Progenitor cell of endocrine pancreas (in vitro differentiated cells): ENCODE measurements around the gene FCAMR. TPM values are rescaled to one million over a fixed set of nuclear protein-coding genes. Genes with fewer than 3 reads are reported as not detected.
A peak's percentile ranks its signal among the peaks of the same experiment; 100 is the strongest.

Source experiments
- DNase-seq: peaks from one replicate; pipeline ENCODE4 v3.0.0; 2021; ENCODE audit warnings: low spot score; ENCODE audit not compliant: unreplicated experiment
- H3K27ac Mint-ChIP-seq: 2 replicates; pipeline ENCODE4 v1.8.0; 2021; ENCODE audit warnings: mild to moderate bottlenecking, moderate library complexity, mixed read lengths
- H3K27me3 Mint-ChIP-seq: 2 replicates; pipeline ENCODE4 v1.8.0; 2021; ENCODE audit warnings: mixed read lengths
- H3K36me3 Mint-ChIP-seq: 2 replicates; pipeline ENCODE4 v1.8.0; 2022; ENCODE audit warnings: mixed read lengths; ENCODE audit not compliant: insufficient read depth
- H3K4me1 Mint-ChIP-seq: 2 replicates; pipeline ENCODE4 v1.8.0; 2021; ENCODE audit warnings: low read depth, mixed read lengths
- H3K4me3 Mint-ChIP-seq: 2 replicates; pipeline ENCODE4 v1.8.0; 2021; ENCODE audit warnings: low read depth, mild to moderate bottlenecking, moderate library complexity, mixed read lengths
- H3K9me3 Mint-ChIP-seq: 2 replicates; pipeline ENCODE4 v1.8.0; 2021; ENCODE audit warnings: low read depth, mixed read lengths
- total RNA-seq: library from RNA; stranded (reverse); gene quantifications from 2 replicates; pipeline ENCODE4 v1.2.1, GENCODE V29; 2021
- TF ChIP-seq, protein P1 (sequence below): fragments of 200-600 bp; sonication (generic); IDR thresholded peaks from one replicate; pipeline ENCODE4 v1.5.0; 2021; ENCODE audit warnings: antibody characterized with exemption, mild to moderate bottlenecking; ENCODE audit not compliant: unreplicated experiment

The FCAMR gene
- total RNA-seq, 1 donor from 2014 or later, result not detected

DNA sequence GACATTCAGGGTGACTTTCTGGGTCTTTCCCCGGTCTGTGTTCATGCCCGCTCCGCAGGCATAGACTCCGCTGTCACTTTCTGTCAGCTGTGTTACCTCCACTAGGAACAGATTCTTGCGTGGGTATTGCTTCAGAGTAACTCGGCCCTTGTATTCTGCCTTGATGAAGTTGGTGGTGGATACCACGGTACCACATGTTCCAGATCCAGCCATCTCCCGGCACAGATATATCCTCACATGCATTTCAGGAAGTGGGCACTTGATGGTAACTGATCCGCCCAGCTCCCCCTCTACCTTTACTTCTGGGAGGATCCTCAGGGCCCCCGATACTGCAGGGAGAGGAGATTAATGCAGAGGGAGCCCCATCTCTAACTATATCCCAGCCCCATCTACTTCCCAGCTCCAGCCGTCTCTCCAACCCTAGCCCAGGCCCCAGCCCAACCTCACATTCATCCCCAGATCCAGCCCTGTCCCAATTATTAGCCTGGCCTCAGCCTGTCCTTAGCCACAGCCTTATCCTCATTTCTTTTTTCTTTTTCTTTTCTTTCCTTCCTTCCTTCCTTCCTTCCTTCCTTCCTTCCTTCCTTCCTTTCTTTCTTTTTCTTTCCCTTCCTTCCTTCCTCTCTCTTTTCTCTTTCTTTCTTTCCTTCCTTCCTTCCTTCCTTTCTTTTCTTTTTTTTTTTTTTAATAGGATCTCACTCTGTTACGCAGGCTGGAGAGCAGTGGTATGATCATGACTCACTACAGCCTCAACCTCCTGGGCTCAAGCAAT is 56.3 kb downstream of the FCAMR start:
- TF ChIP-seq, protein P1, sequence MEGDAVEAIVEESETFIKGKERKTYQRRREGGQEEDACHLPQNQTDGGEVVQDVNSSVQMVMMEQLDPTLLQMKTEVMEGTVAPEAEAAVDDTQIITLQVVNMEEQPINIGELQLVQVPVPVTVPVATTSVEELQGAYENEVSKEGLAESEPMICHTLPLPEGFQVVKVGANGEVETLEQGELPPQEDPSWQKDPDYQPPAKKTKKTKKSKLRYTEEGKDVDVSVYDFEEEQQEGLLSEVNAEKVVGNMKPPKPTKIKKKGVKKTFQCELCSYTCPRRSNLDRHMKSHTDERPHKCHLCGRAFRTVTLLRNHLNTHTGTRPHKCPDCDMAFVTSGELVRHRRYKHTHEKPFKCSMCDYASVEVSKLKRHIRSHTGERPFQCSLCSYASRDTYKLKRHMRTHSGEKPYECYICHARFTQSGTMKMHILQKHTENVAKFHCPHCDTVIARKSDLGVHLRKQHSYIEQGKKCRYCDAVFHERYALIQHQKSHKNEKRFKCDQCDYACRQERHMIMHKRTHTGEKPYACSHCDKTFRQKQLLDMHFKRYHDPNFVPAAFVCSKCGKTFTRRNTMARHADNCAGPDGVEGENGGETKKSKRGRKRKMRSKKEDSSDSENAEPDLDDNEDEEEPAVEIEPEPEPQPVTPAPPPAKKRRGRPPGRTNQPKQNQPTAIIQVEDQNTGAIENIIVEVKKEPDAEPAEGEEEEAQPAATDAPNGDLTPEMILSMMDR, result no peak
- no peak for DNase-seq
- Mint-ChIP-seq H3K4me3 (no peak overlapping the region), H3K4me1 (peaks cover 1% of the 10 kb centered on the region), H3K36me3 (no peaks in the 10 kb centered on the region), H3K9me3 (no peaks in the 10 kb centered on the region), H3K27ac (no peak overlapping the region), H3K27me3 (peaks cover 72% of the 10 kb centered on the region)

GRCh38 chr1:206912445-206913095 is 57.7 kb downstream of the FCAMR start:
- peak; percentile 49 for DNase-seq
- no peak overlapping the region for H3K4me3 Mint-ChIP-seq
- H3K27me3 Mint-ChIP-seq, result peaks cover 78% of the 10 kb centered on the region
- no peaks in the 10 kb centered on the region for H3K36me3 Mint-ChIP-seq
- H3K9me3 Mint-ChIP-seq, result no peaks in the 10 kb centered on the region
- H3K27ac Mint-ChIP-seq, result no peak overlapping the region
- TF ChIP-seq, protein P1, result peak; percentile 78
- H3K4me1 Mint-ChIP-seq, result peaks cover 4% of the 10 kb centered on the region

DNA sequence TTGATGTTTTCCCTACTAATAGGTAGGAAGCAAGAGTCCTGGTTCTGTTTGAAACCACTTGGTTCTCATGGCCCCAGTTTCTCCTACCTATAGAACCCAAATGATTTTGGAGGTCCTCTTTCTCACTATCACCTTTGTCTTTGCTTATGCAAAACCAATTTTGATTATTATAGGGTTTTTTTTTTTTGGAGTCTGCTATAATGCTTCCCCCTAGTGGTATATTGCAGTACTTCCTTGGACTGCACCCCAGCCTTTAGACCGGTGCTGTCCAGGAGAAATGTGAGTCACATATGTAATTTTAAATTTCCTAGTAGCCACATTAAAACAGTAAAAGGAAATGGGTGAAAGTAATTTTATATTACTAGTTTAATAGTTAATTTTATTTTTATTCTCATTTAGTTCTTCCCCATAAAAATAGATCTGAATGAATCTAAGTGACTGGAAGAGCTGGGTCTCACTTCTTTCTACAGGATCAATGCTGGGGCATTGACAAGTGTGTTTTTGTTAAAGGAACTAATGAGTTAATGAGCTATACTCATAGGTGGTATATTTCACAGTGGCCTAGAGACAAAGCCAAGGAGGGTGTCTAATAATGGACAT is 59.1 kb downstream of the FCAMR start:
- TF ChIP-seq, protein P1, result peak; percentile 94
- Mint-ChIP-seq H3K27ac (no peak overlapping the region), H3K9me3 (no peaks in the 10 kb centered on the region), H3K4me3 (no peak overlapping the region), H3K36me3 (no peaks in the 10 kb centered on the region), H3K4me1 (peaks cover 4% of the 10 kb centered on the region), H3K27me3 (peaks cover 85% of the 10 kb centered on the region)
- DNase-seq, result no peak

GRCh38 chr1:206909883-206910318 is 60.4 kb downstream of the FCAMR start:
- H3K36me3 Mint-ChIP-seq, result no peaks in the 10 kb centered on the region
- DNase-seq, result no peak
- H3K27ac Mint-ChIP-seq, result no peak overlapping the region
- TF ChIP-seq, protein P1, result no peak
- peaks cover 4% of the 10 kb centered on the region for H3K4me1 Mint-ChIP-seq
- H3K4me3 Mint-ChIP-seq, result peak overlapping the region; percentile 33
- no peaks in the 10 kb centered on the region for H3K9me3 Mint-ChIP-seq
- H3K27me3 Mint-ChIP-seq, result peaks cover 85% of the 10 kb centered on the region

DNA sequence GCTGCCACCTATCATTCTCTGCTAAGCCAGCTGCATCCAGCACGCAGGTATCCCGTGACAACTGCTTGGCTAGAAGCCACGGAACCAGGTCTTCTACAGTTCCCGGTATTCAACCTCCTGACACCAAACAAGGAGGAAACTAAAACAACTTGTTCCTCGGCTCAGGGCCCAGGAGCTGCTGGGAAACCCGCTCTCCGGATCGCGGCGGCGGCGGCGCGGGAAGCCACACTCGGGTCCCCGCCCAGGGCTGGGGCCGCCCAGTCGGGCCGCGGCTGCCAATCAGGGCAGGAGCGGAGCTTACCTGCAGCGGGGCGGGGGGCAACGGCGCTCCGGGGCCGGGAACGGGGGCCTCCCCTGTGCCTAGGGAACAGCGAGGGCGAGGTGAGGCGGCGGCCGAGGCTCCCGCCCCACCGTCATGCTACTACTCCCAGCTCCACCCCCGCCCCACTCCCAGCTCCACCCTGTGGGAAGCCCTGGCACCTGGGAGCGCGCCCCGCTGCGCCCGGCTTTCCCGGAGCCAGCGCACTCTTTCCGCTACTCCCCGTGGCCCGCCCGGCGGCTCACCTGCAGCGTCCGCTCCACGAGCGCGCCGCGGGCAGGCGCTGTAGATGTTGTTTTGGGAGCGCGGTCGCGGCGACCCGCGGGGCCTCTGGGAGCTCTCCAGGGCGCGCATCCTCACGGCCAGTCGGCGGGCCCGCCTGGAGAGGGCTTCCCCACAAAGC is 60.9 kb downstream of the FCAMR start:
- Mint-ChIP-seq H3K27me3 (peaks cover 84% of the 10 kb centered on the region), H3K27ac (no peak overlapping the region)
- DNase-seq, result peak; percentile 51

More for the DNA sequence above, 60.9 kb downstream of the FCAMR start:
- peak overlapping the region; percentile 62 for H3K4me3 Mint-ChIP-seq
- TF ChIP-seq, protein P1, result no peak
- H3K36me3 Mint-ChIP-seq, result no peaks in the 10 kb centered on the region
- no peaks in the 10 kb centered on the region for H3K9me3 Mint-ChIP-seq
- peaks cover 4% of the 10 kb centered on the region for H3K4me1 Mint-ChIP-seq
